Upper lobe of left lung (tissue), 4 donors: Measurements from ENCODE around the gene OR13J1.

Experiments
- CTCF ChIP-seq, 6 experiments: fragments of 450-650 bp in 4 of 6; fragments of 200-600 bp in 2 of 6; sonication (generic) in 2 of 6; IDR thresholded peaks; one replicate each; pipeline ENCODE4 v1.5.1; 2016 to 2019; ENCODE audit warnings: antibody characterized with exemption in 6 of 6
- EP300 ChIP-seq, 4 donors: sonication (generic); formaldehyde crosslinking; IDR thresholded peaks; one replicate each; pipeline ENCODE4 v1.5.1; 2017; ENCODE audit warnings: antibody characterized with exemption in 4 of 4, control low read depth in 2 of 4
- POLR2A ChIP-seq, 4 donors: fragments of 450-650 bp; IDR thresholded peaks; one replicate each; pipeline ENCODE4 v1.5.1; 2016 to 2017; ENCODE audit warnings: antibody characterized with exemption in 4 of 4, mild to moderate bottlenecking in 2 of 4
- POLR2AphosphoS5 ChIP-seq, 2 donors: sonication (generic); formaldehyde crosslinking; IDR thresholded peaks; one replicate each; pipeline ENCODE4 v1.5.1; 2017; ENCODE audit warnings: antibody characterized with exemption in 2 of 2

- TF ChIP-seq CTCF (IDR thresholded peaks at IDR 0.05) (no peak), POLR2AphosphoS5 (IDR thresholded peaks at IDR 0.05) (peak in 1 of 2 donors; percentile 51), POLR2A (IDR thresholded peaks at IDR 0.05) (no peak), EP300 (IDR thresholded peaks at IDR 0.05) (no peak)
Measured at GRCh38 chr9:35844628-35845270, 25.5 kb downstream of the OR13J1 start.
